HepG2 (cell line): ENCODE data around the gene MAN2C1. TPM values are rescaled to one million over a fixed set of nuclear protein-coding genes. Genes with fewer than 3 reads are reported as not detected.

Experiments used
- AGO2 ChIP-seq: fragments of 200-400 bp; formaldehyde crosslinking; optimal IDR thresholded peaks from 2 replicates; pipeline ENCODE3; 2017; ENCODE audit warnings: mild to moderate bottlenecking, low read depth, low read length, moderate library complexity
- CCAR2 ChIP-seq: fragments of 200-400 bp; formaldehyde crosslinking; optimal IDR thresholded peaks from 2 replicates; pipeline ENCODE3; 2018; ENCODE audit warnings: low read depth, mild to moderate bottlenecking, low read length, moderate library complexity
- FIP1L1 ChIP-seq: fragments of 200-400 bp; formaldehyde crosslinking; IDR thresholded peaks from 2 replicates; pipeline ENCODE4 v1.6.1; 2018; ENCODE audit warnings: low read depth, mild to moderate bottlenecking, low read length, moderate library complexity, borderline replicate concordance; ENCODE audit not compliant: insufficient read depth
- FOXA3 ChIP-seq: IDR thresholded peaks from 2 replicates; pipeline ENCODE4 v1.6.1; 2016; ENCODE audit warnings: missing genetic modification reagents, missing compliant biosample characterization
- FOXC1 ChIP-seq: sonication (generic); formaldehyde crosslinking; IDR thresholded peaks from 2 replicates; pipeline ENCODE4 v1.8.0; 2022; ENCODE audit warnings: mild to moderate bottlenecking, missing genetic modification reagents, borderline replicate concordance
- GABPA ChIP-seq, 2 experiments: IDR thresholded peaks; 2 replicates each; pipeline ENCODE4 v1.6.1; 2011 to 2016; ENCODE audit warnings: low read depth in 2 of 2, low read length in 1 of 2, missing biosample characterization in 1 of 2, missing genetic modification characterization in 1 of 2
- HES4 ChIP-seq: sonication (generic); formaldehyde crosslinking; IDR thresholded peaks from 2 replicates; pipeline ENCODE4 v1.9.0; 2021; ENCODE audit warnings: mild to moderate bottlenecking, missing genetic modification reagents, borderline replicate concordance
- MLLT10 ChIP-seq: sonication (generic); formaldehyde crosslinking; IDR thresholded peaks from 2 replicates; pipeline ENCODE4 v1.4.0; 2020; ENCODE audit warnings: missing genetic modification reagents
- MTF1 ChIP-seq: sonication (generic); formaldehyde crosslinking; IDR thresholded peaks from 2 replicates; pipeline ENCODE4 v1.5.0; 2020; ENCODE audit warnings: missing genetic modification reagents
- NFKB2 ChIP-seq: sonication (generic); formaldehyde crosslinking; IDR thresholded peaks from 2 replicates; pipeline ENCODE4 v1.4.0; 2020; ENCODE audit warnings: missing genetic modification reagents, borderline replicate concordance
- NR0B2 ChIP-seq: sonication (generic); formaldehyde crosslinking; IDR thresholded peaks from 2 replicates; pipeline ENCODE4 v1.4.0; 2020; ENCODE audit warnings: mild to moderate bottlenecking, missing genetic modification reagents
- NR2F2 ChIP-seq: IDR thresholded peaks from 2 replicates; pipeline ENCODE4 v1.6.1; 2012; ENCODE audit warnings: low read depth, inconsistent platforms, borderline replicate concordance
- PAF1 ChIP-seq: IDR thresholded peaks from 2 replicates; pipeline ENCODE4 v1.6.1; 2016; ENCODE audit warnings: missing genetic modification reagents, missing compliant biosample characterization
- REPIN1 ChIP-seq: sonication (generic); formaldehyde crosslinking; IDR thresholded peaks from 2 replicates; pipeline ENCODE4 v1.8.0; 2022; ENCODE audit warnings: missing genetic modification reagents, low read depth, mild to moderate bottlenecking, borderline replicate concordance
- RNF2 ChIP-seq: fragments of 450-650 bp; conservative IDR thresholded peaks from 2 replicates; pipeline ENCODE4 v1.6.1; 2016; ENCODE audit warnings: low read depth
- SCMH1 ChIP-seq: sonication (generic); formaldehyde crosslinking; IDR thresholded peaks from 2 replicates; pipeline ENCODE4 v1.9.0; 2021; ENCODE audit warnings: missing genetic modification reagents, mild to moderate bottlenecking, borderline replicate concordance
- TBP ChIP-seq: sonication (generic); formaldehyde crosslinking; IDR thresholded peaks from 2 replicates; pipeline ENCODE4 v1.5.0; 2020; ENCODE audit warnings: missing genetic modification reagents
- TRIM24 ChIP-seq: sonication (generic); formaldehyde crosslinking; IDR thresholded peaks from 2 replicates; pipeline ENCODE4 v1.8.0; 2022; ENCODE audit warnings: mild to moderate bottlenecking, missing genetic modification reagents
- ZFP36 ChIP-seq: fragments of 150-350 bp; IDR thresholded peaks from 2 replicates; pipeline ENCODE4 v1.6.1; 2018; ENCODE audit warnings: borderline replicate concordance, low read length, low read depth; ENCODE audit not compliant: partially characterized antibody
- ZKSCAN5 ChIP-seq: sonication (generic); formaldehyde crosslinking; IDR thresholded peaks from 2 replicates; pipeline ENCODE4 v1.5.1; 2020; ENCODE audit warnings: mild to moderate bottlenecking, missing genetic modification reagents
- ZNF143 ChIP-seq: sonication (generic); formaldehyde crosslinking; IDR thresholded peaks from 2 replicates; pipeline ENCODE4 v1.4.0; 2020; ENCODE audit warnings: missing genetic modification reagents
- ZNF383 ChIP-seq: sonication (generic); formaldehyde crosslinking; IDR thresholded peaks from 2 replicates; pipeline ENCODE4 v1.4.0; 2020; ENCODE audit warnings: missing genetic modification reagents, mild to moderate bottlenecking, borderline replicate concordance
- ZNF546 ChIP-seq: sonication (generic); formaldehyde crosslinking; conservative IDR thresholded peaks from 2 replicates; pipeline ENCODE4 v1.8.1; 2023; ENCODE audit warnings: mild to moderate bottlenecking, missing genetic modification reagents
- polyA plus RNA-seq, 8 experiments: library from polyadenylated mRNA; depleted of rRNA in 3 of 8; stranded (reverse) in 7 of 8; unstranded in 1 of 8; fragments of >200 nt; fragmentation: Illumina TruSeq in 4 of 8; extraction: Trizol in 4 of 8; gene quantifications; 2 replicates each; pipeline versions ENCODE4 v1.2.1 to v1.2.3, GENCODE V29; 2011 to 2016; ENCODE audit warnings: low read depth in 4 of 8, missing spikeins in 1 of 8, mixed read lengths in 1 of 8; ENCODE audit not compliant: insufficient read depth in 1 of 8
- total RNA-seq, 5 experiments: library from RNA; depleted of rRNA; stranded (reverse); fragments of >200 nt; fragmentation: Illumina TruSeq; extraction: Trizol; gene quantifications; 2 replicates each; pipeline ENCODE4 v1.2.3, GENCODE V29; 2016; ENCODE audit warnings: low read depth in 1 of 5
- TF ChIP-seq, protein P1 (sequence below): IDR thresholded peaks from 2 replicates; pipeline ENCODE4 v1.6.1; 2016
- TF ChIP-seq, protein P2 (sequence below): sonication (generic); formaldehyde crosslinking; IDR thresholded peaks from 2 replicates; pipeline ENCODE4 v1.8.1; 2023; ENCODE audit warnings: mild to moderate bottlenecking, moderate library complexity, missing genetic modification reagents
- TF ChIP-seq, protein P3 (sequence below): sonication (generic); formaldehyde crosslinking; IDR thresholded peaks from 2 replicates; pipeline ENCODE4 v1.8.1; 2023; ENCODE audit warnings: missing genetic modification reagents, inconsistent platforms, borderline replicate concordance

MAN2C1 gene
- total and polyA plus RNA-seq, 2 of the 13 experiments (the other 11 are each of a cell fraction or from before 2014, with no cell fraction given): 62.6 to 71.0 TPM

DNA sequence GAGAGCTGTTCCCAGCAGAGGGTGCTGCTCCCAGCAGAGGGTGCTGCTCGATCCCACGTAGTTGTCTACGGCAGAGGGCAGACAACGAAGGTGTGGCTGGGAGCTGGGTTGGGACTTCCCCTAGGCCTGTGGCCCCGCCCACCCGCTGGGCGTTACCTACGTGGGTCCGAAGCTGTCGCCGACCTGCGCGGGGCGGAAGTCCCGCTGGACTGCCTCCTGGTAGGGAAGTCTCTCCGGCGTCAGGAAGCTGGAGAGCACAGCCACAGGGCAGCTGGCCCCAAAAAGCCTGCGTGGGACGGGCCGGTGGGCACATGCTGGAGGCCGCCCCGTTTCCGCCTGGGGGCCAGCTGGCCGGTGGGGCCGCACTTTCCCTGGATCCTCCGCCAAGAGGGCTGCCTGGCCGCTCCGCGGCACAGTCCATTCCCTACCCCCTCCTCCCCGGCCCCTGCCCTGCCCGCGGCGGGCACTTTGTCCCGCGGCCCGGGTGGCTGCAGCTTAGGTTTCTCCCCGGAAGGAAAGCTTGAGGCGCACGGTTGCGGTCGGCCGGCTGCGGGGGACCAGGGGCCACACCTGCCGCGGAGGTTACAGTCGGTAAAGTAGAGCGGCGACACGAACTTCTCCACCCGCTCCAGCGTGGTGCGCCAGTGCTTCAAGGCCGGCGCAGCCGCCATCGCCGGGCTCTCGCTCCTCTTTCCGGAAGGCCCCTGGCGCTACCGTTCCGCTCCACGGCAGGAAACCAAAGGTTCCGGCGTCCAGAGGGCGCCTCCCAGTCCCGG, at the start of gene MAN2C1 (continued):
- TF ChIP-seq NR0B2 (CRISPR knock-in tag): no peak
- 0 out of 2 replicates have a peak, but pooled peaks have one; percentile 81 for TF ChIP-seq ZNF383 (CRISPR knock-in tag)
- TF ChIP-seq NFKB2 (CRISPR knock-in tag): peak; percentile 23; the same call in 1 of the 2 replicates
- TF ChIP-seq FOXC1 (CRISPR knock-in tag): peak; percentile 97
- TF ChIP-seq GABPA (IDR thresholded peaks at IDR 0.05; ENCODE audit: low read depth, low read length): peak; percentile 93
- TF ChIP-seq GABPA (CRISPR knock-in tag; IDR thresholded peaks at IDR 0.05; ENCODE audit: low read depth): peak; percentile 96
- peak; percentile 100 for TF ChIP-seq AGO2
- TF ChIP-seq, protein P1, sequence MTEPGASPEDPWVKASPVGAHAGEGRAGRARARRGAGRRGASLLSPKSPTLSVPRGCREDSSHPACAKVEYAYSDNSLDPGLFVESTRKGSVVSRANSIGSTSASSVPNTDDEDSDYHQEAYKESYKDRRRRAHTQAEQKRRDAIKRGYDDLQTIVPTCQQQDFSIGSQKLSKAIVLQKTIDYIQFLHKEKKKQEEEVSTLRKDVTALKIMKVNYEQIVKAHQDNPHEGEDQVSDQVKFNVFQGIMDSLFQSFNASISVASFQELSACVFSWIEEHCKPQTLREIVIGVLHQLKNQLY: no peak; the same call in 1 of the 2 replicates
- peak; percentile 2 for TF ChIP-seq ZFP36
- TF ChIP-seq FIP1L1: peak; percentile 95
- TF ChIP-seq CCAR2: no peak
- peak; percentile 91; the same call in 1 of the 2 replicates for TF ChIP-seq ZNF546 (CRISPR knock-in tag)
- TF ChIP-seq, protein P2, sequence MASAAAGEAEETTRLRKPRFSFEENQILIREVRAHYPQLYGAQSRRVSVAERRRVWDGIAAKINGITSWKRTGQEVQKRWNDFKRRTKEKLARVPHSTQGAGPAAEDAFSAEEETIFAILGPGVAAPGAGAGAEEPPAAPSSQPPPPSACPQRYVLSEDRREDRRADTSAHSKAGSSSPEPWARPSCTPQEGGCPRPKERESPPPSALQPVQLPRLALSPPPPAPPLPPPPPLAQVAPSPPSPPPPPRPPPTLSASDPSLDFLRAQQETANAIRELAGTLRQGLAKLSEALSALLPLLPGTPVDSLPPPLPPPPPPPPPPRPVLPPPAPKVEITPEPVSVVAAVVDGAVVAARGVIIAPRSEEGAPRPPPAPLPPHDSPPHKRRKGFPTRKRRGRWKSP (CRISPR knock-in tag): peak; percentile 42
- TF ChIP-seq HES4 (CRISPR knock-in tag): no peak
- no peak for TF ChIP-seq RNF2
- TF ChIP-seq, protein P3, sequence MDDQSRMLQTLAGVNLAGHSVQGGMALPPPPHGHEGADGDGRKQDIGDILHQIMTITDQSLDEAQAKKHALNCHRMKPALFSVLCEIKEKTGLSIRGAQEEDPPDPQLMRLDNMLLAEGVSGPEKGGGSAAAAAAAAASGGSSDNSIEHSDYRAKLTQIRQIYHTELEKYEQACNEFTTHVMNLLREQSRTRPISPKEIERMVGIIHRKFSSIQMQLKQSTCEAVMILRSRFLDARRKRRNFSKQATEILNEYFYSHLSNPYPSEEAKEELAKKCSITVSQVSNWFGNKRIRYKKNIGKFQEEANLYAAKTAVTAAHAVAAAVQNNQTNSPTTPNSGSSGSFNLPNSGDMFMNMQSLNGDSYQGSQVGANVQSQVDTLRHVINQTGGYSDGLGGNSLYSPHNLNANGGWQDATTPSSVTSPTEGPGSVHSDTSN: no peak; the same call in 1 of the 2 replicates
- peak; percentile 32; the same call in 1 of the 2 replicates for TF ChIP-seq ZNF143 (CRISPR knock-in tag)
- TF ChIP-seq NR2F2: peak; percentile 74; the same call in 1 of the 2 replicates
- TF ChIP-seq MLLT10: no peak
- no peak for TF ChIP-seq PAF1
- TF ChIP-seq TBP: no peak
- peak; percentile 62 for TF ChIP-seq REPIN1 (CRISPR knock-in tag)
- no peak for TF ChIP-seq ZKSCAN5 (CRISPR knock-in tag)
- no peak for TF ChIP-seq TRIM24 (CRISPR knock-in tag)
- TF ChIP-seq MTF1 (CRISPR knock-in tag): peak; percentile 15; the same call in 1 of the 2 replicates
- peak; percentile 46 for TF ChIP-seq FOXA3
- TF ChIP-seq SCMH1 (CRISPR knock-in tag): no peak
